HG03135 (cell line): ENCODE measurements around the gene CNTN2.

Experiments used
- ATAC-seq: cut with Tn5 transposase; IDR thresholded peaks from one replicate; pipeline ENCODE4 v1.9.1; 2021; ENCODE audit warnings: mild to moderate bottlenecking, moderate library complexity; ENCODE audit not compliant: unreplicated experiment

CNTN2 gene

GRCh38 chr1:205020466-205020865 lies 22.5 kb upstream of the CNTN2 start:
- no peak for ATAC-seq

GRCh38 chr1:205024679-205025078 lies 18.3 kb upstream of the CNTN2 start:
- no peak for ATAC-seq

GRCh38 chr1:205025239-205025638 lies 17.8 kb upstream of the CNTN2 start:
- no peak for ATAC-seq

- no peak for ATAC-seq
Measured at GRCh38 chr1:205026181-205026580, 16.8 kb upstream of the CNTN2 start.

- no peak for ATAC-seq
Measured at GRCh38 chr1:205028390-205028789, 14.6 kb upstream of the CNTN2 start.

- ATAC-seq: no peak
Measured at GRCh38 chr1:205028924-205029323, 14.1 kb upstream of the CNTN2 start.

- ATAC-seq: no peak
Measured at GRCh38 chr1:205030241-205030640, 12.8 kb upstream of the CNTN2 start.

GRCh38 chr1:205030896-205031295 lies 12.1 kb upstream of the CNTN2 start:
- no peak for ATAC-seq

GRCh38 chr1:205032508-205032907 lies 10.5 kb upstream of the CNTN2 start:
- ATAC-seq: no peak

GRCh38 chr1:205037539-205037938 lies 5.5 kb upstream of the CNTN2 start:
- ATAC-seq: no peak

GRCh38 chr1:205038132-205038786 lies 4.8 kb upstream of the CNTN2 start:
- ATAC-seq: no peak

GRCh38 chr1:205041001-205041715 lies 1.9 kb upstream of the CNTN2 start:
- ATAC-seq: no peak

- no peak for ATAC-seq
Measured at GRCh38 chr1:205041998-205042910, 758 bp upstream of the CNTN2 start.

- no peak for ATAC-seq
Measured at GRCh38 chr1:205043866-205044265, 854 bp downstream of the CNTN2 start.

- ATAC-seq: no peak
Measured at GRCh38 chr1:205044741-205045140, 1.7 kb downstream of the CNTN2 start.

- ATAC-seq: no peak
Measured at GRCh38 chr1:205045146-205045545, 2.1 kb downstream of the CNTN2 start.

- ATAC-seq: no peak
Measured at GRCh38 chr1:205046870-205047269, 3.9 kb downstream of the CNTN2 start.

GRCh38 chr1:205047764-205048231 lies 4.8 kb downstream of the CNTN2 start:
- no peak for ATAC-seq

GRCh38 chr1:205048382-205048781 lies 5.4 kb downstream of the CNTN2 start:
- no peak for ATAC-seq

- no peak for ATAC-seq
Measured at GRCh38 chr1:205049479-205049878, 6.5 kb downstream of the CNTN2 start.

- no peak for ATAC-seq
Measured at GRCh38 chr1:205052690-205053089, 9.7 kb downstream of the CNTN2 start.
